ENCODE measurements around the gene TRMT1.
A peak's percentile ranks its signal among the peaks of the same experiment; 100 is the strongest.

Gene TRMT1

GRCh38 chr19:13056052-13056660 is 60.4 kb downstream of the TRMT1 start:
- Histone ChIP-seq H3K9ac (ENCODE audit: insufficient read length, low read depth) (peak overlapping the region; percentile 67), H3K36me3 (ENCODE audit: insufficient read depth, insufficient read length, low read length) (no peaks in the 10 kb centered on the region), H3K27me3 (ENCODE audit: insufficient read depth, insufficient read length) (peaks cover 98% of the 10 kb centered on the region), H3K4me3 (ENCODE audit: insufficient read length, low read depth) (peak overlapping the region; percentile 19), H3K9me3 (ENCODE audit: insufficient read depth, low read length) (no peaks in the 10 kb centered on the region), H3K4me1 (ENCODE audit: insufficient read depth, insufficient read length) (peaks cover 65% of the 10 kb centered on the region)
- DNase-seq (ENCODE audit: low read depth, low spot score), result no peak
- TF ChIP-seq SUZ12 (IDR thresholded peaks at IDR 0.05; ENCODE audit: extremely low read depth, insufficient read depth, insufficient read length), result no peak
- TF ChIP-seq YY1 (IDR thresholded peaks at IDR 0.05; ENCODE audit: insufficient read depth, insufficient read length), result no peak
- no peak for TF ChIP-seq ZNF274 (IDR thresholded peaks at IDR 0.05; ENCODE audit: low read depth, low read length)

- no peaks in the 10 kb centered on the region for H3K9me3 ChIP-seq (ENCODE audit: insufficient read depth, low read length)
- peak overlapping the region; percentile 67 for H3K9ac ChIP-seq (ENCODE audit: insufficient read length, low read depth)
- peaks cover 69% of the 10 kb centered on the region for H3K4me1 ChIP-seq (ENCODE audit: insufficient read depth, insufficient read length)
- peak overlapping the region; percentile 19 for H3K4me3 ChIP-seq (ENCODE audit: insufficient read length, low read depth)
- no peak for DNase-seq (ENCODE audit: low read depth, low spot score)
- no peaks in the 10 kb centered on the region for H3K36me3 ChIP-seq (ENCODE audit: insufficient read depth, insufficient read length, low read length)
- H3K27me3 ChIP-seq (ENCODE audit: insufficient read depth, insufficient read length), result peaks cover 98% of the 10 kb centered on the region
- TF ChIP-seq ZNF274 (IDR thresholded peaks at IDR 0.05; ENCODE audit: low read depth, low read length) (no peak), SUZ12 (IDR thresholded peaks at IDR 0.05; ENCODE audit: extremely low read depth, insufficient read depth, insufficient read length) (no peak), YY1 (IDR thresholded peaks at IDR 0.05; ENCODE audit: insufficient read depth, insufficient read length) (no peak)
These were observed 61.1 kb downstream of the TRMT1 start for GRCh38 chr19:13055213-13056051.
